OCI-M1 (cell line): ENCODE data around the gene LMX1A.

Experiments
- DNase-seq: peaks from one replicate; lab custom pipeline; 2025; lab: John Stamatoyannopoulos, UW

Gene LMX1A

DNA sequence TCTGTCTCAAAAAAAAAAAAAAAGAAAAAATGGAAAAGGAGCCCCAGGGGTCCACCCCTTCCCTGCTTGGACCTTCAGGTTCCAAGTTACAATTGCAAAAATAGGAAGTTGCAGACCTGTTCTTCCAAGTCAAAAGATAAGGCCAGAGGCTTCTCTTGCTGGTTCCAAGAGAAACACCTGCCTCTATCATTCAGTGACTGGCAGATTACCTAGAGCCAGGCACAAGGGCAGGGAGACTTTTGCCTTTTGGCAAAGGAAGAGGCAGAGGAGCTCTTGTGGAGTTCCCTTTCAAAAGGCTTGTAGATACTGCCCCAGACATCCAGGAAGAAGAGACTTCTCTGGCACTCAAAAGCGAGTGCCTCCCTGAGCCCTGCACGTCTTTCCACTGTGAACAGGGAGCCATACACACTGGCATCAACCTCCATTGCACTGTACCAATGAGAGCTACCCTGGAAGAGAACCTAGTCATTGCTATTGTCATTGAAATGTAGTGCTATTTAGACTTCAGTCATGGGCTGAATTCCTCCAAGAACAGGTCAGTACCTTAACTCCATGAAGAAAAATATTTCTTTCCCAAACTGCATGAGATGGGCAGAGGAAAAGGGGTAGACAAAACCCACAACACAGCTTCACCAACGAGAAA is 91.2 kb downstream of the LMX1A start:
- DNase-seq, result no peak

DNA sequence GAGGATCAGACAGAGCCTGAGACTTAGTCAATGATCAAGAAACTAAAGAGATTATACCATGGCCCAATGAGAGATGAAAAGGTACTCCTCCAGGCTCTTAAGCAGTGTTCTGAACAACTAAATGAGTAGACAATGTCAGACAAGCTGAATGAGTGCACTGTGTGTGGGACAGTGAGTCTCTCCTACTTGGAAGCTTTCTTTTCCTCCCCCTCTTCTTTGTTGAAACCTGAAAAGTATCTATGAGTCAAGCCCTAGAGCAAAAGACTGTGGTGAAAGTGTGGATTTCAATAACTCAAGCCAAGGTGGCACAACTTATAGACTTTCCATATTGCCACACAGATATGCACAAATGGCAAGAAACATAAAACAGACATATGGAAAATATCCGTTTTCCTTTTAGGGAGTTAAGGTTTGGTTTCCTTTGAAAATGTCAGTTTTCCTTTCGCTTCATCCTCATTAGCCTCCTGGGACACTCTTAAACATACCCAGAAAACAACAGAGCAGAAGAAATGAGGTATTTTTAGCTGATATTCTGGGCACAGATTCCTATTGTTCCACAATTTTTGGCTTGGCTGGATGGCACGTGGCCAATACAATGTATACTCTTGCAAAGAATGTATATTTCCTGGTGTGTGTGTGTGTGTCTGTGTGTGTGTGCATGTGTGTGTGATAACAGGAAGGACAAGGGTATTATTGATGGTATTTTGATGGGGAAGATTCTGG is 96.6 kb downstream of the LMX1A start:
- DNase-seq, result no peak

DNA sequence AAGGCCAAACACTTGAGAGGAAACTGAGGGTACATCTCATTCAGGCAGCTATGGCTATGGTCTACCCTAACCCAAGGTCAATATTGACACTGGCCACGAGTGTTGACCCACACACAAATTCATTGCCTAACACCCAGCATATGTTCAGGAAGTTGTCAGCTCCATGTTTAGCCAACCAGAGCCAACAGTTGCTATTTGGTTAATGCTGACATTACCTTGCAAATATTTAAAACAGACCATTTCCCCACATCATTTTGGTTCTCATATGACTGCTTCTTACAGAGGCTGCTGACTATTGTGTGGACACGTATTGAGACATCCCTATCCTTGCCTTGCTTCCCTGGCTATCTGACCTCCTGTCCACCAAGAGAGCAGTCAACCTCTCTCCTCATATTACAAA is 97.3 kb downstream of the LMX1A start:
- no peak for DNase-seq

DNA sequence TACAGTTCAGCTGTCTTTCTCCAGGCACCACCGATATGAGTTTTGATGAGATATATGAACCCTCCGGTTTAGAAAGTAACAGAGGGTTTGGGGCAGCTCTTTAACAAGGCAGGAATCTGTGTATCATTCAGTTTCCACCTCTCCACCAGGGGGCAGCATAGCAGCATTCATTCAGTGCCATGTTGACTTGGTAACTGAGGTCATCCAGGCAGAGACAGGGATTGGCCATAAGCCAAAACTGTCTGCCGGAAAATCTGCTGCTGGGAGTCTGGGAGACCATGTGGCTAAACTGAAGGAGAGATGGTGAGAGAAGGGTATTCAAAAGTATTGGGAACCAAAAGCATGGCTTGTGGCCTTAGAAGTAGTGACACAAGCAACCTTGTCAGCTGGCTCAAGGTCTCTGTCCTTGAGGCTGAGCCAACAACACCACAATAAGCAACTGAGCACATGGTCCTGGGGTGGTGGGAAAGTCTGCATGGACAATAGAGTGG is 98.5 kb downstream of the LMX1A start:
- peak; percentile 83 for DNase-seq

DNA sequence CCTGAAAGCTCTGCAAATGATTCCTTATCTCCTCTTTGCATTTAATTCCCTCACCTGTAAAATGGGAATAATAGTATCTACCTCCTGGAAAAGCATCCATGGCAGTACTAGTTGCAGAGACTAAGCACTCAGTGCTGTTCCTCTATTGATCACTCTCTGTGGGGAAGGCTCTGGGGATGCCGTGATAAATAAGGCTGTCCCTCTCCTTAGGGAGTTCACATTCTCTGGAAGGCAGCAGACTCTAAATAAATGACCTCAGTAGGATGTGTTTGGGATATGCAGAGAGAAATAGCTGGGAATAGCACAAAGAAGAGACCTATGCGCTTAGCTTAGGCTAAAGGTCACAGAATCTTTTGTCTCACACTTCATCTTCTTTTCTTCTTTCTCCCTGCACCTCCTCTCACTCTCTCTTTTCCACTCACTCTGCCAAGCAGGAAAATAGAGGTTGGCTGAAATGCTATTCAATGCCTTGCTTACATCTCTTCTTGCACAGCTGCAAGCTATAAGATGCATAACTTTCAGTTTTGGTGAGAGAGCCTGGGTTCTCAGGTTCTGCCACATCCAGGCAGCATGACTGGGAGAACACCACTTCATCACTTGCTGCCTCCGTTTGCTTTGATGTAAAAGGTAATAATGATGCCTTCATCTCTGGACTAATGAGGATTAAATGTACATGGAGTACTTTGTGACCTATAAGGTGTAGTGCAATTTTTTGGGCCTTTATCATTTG is 101.5 kb downstream of the LMX1A start:
- DNase-seq, result no peak

DNA sequence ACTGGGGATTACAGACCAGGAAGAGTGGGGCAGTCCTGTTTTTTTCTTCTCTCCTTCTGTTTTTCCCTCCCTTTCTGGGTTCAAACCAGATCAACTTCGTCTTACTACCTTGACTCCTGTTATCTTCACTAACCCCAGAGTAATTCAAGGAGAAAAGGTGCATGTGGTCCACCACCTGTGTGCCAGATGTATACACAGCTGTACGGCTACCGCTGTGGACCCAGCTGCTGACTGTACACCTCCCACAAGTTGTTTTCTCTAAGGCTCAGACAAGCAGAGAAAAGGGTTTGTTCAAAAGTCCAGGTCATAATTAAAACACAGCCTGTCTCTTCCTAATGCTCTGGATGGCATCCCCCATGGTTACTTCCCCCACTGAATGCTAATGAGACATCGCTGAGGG is 102.1 kb downstream of the LMX1A start:
- DNase-seq, result no peak

DNA sequence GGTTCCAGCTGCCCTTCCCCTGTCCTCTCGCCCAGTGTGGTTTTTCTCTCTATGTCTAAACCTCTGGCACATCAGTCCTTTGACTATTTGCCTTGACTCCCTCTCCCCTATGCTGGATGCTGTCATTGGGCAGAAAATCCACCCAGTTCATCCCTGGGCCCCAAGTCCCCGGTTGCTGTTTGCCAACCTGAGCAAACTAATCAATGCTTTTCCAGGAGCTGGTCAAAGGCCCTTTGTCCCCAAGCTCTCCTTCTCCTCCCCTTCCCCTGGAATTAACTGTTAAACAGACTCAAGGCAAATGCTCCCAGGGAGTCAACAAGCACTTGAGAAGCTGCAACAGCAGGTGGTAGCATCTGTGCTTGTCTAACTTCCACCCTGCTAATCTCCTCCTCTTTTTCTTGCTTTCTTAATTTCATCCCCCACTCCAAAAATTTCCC is 102.7 kb downstream of the LMX1A start:
- DNase-seq, result no peak

DNA sequence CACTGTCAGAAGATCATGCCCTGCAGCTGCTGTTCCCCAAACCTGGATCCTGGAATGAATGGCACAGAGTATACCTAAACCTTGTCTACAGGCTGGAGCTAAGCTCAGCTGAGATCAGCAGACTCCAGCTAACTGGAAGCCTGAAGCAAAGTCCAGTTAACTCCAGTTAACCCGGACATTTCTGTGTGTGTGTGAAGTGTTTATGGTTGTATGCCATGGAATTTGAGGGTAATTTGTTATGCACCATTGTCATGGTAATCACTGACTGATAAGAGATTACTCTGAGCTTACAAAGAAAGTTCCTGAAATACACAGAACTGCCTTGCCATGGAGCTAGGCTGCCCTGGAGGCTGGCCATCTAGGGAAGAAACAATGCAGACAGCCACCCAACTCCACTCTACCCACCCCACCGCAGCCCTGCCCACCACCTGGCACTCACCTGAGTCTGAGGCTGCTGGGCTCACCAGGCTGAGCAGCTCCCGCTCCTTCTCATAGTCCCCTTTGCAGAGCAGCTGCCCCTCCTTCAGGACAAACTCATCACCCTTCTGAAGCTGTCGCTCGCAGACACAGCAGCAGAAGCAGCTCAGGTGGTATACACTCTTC is 107.4 kb downstream of the LMX1A start:
- no peak for DNase-seq

DNA sequence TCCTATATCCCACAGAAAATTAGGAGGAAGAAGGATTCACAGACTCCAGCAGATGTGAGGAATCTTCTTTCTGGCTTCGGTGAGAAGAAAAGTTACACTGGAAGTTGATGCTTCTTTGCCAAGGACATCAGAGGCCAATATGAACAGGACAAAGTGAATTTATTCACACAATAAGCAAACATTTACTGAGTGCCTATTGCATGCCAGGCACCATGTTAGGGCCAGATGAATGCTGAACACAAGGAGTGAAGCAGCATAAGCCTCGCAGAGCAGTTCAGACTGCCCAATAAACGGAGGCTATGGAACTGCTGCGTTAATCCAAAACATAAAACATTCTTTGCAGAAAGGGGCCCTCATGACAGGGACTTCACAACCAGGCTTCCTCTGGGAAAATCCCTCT is 114.6 kb downstream of the LMX1A start:
- DNase-seq, result no peak

DNA sequence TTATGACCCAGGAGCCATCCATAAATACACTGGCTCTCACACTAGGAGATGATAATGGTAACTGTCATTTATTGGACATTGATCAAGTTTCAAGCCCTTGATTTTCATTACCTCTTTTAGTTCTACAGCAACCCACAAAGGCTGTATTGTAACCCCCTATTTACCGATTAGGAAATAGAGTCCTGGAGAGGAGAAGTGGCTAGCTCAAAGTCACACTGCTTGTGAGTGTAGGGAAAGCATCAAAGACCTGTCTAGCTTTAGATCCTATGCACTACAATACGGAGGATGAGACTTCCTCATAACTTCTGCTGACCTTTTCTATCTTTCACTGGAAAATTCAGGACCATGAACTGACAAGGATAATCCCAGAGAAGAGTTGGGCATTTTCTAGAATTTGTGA is 115.2 kb downstream of the LMX1A start:
- no peak for DNase-seq

DNA sequence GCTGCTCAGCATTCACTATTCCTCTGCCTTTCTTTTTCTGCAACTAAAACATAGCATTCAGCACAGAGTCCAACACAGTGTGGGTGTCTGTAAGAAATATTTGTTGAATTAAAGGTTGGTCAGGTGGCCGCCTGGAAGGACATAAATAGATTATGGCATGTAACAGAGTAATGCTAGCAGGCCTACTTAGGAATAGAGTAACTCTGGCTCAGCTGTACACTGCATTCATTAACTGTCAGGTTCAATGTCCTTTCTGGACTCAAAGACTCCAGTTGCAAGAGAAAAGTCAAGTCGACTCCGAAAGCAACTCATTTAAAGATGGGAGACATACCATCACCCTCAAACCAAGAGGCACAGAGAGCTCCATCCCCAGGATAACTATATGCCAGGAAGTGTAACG is 116.0 kb downstream of the LMX1A start:
- no peak for DNase-seq

DNA sequence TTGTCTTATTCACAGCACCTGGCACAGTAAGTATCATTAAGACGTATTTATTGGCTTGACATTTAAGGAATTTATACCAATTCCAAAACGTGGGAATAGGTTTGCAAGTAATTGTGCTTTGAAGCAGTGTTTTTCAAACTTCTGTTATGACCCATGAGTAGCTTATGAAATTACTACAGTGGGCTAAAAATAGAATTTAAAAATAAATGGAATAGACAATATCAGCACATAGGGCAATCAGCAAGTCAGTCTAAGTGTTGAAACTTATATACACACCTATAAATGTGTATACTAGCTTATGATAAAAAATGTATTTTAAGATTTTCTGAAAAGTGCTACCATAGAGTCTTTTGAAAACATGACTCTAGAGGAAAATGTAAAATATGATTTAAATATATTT is 116.6 kb downstream of the LMX1A start:
- no peak for DNase-seq

DNA sequence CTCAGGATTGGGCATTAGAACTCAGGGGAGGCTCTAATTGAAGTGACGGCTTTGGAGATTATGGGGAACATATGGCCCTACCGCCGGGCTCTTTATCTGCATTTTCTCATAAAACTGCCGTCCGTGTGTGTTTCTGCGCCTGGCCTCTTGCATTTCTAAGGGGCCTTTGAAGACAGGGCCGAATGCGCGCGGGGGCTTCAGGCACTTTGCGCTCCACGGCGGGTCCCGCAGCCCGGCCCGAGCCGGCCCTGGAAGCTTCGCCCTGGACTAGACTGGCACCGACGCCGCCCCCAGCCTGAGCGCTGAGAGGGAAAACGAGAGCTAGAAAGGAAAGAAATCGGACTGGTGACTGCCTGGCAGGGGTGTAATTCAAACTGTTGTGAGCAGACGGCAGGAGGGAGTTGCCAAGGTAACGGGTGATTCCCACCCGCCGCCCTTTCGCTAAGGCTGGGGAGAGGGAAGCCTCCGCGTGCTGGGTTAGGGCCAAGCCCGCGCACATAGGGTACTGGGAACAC is 120.7 kb downstream of the LMX1A start:
- no peak for DNase-seq

DNA sequence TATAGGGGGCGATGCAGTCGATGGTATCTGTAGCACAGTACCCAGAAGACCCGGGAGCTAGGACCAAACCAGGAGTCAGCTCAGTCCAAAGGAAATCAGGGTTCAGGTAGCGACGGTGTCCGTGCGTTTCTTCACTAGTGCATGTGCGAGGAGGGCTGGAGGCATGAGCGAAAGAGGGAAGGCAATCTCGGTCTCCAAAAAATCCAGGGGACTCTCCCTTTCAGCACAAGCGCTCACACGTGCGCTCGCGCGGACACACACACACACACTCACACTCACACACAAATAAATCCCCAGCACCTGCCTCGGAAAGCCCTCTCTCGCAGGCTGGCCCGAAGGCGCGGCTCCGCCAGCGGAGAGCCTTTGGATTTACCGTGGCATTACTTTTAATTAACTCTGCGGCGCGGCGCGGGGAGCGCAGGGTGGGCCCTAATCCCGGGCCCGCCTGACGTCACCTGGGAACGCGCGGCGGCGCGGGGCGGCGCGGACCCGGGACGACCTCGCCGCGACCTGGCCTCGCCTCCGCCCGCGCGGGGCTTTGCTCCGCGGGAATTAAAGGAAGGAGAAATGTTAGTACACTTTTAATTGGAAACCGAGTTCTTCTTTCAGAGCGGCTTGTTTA is 121.2 kb downstream of the LMX1A start:
- DNase-seq, result no peak

DNA sequence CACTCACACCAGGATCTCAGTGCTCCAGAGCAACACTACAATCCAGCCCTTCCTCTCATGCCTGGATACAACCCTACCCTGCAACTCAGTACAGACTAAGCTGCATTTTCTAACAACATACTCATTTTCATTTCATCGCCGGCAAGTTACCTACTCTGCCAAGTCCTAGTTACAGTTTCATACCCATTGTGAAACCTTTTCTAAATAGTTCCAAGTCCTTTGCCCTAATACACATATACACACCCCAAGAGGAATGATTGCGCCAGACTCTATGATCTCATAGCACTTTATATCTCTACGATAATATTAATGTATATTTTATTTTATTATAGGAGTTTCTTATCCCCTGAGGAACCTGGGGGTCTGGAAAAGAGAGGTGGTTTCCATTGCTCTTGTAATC is 122.4 kb downstream of the LMX1A start:
- no peak for DNase-seq

DNA sequence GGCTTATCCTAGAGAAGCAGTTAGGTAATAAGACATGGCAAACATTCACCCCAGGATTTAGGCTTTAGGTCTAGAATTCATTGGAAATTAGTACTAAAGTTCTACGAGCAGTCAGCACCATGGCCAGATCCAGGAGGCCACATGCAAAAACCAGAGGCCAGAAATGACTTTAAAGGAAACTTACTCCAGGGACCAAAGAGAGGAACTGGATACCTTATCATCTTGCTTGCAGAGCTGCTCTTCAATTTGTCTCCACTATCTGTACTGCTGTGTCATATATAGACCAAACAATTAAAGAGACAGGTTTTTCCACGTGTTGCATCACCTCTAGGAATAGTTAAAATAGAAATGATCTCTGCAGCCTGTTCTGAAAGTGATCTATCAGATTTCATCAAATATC is 127.8 kb downstream of the LMX1A start:
- peak; percentile 93 for DNase-seq

DNA sequence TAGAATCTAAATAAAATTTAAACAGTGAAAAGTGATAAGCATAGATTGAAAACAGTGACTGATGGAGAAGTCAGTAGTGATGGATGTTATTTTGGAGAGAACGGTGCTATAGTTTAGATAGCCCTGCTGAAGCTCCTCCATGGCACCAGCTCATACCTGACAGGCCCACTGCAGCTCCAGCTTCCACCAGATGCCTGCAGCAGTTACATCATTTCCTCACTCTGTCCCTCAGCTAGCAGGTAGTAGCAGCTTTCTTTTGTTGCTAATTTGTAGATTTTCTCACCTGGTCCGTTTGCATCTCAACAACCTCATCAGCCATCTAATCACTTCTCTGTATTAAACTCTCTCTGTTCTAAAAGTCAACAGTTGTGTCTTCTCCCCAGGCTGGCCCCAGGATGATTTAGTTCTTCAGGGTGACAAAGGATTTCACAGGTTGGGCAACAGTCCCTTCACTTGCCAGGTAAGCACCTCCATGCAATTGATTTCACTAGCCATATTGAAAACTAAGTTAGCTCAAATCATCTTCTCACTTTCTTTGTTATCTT is 128.3 kb downstream of the LMX1A start:
- no peak for DNase-seq

DNA sequence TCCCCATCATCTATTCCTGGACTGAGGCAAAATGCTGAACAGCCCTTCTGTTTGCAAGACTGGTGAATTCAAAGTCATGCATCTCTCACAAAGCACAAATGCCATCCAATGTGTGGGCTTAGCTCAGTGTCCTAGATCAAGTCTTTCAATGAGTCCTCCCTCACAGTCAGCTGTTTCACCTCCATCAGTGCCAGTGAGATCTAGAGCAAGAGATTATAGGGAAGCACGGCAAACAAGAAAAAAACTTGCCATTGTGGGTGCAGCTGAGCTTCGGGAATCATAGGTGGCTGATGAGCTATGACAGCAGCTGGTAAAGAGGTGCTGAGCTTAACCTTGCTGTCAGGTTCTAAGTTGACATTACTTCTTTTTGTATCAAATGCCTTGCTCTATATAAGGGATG is 130.2 kb downstream of the LMX1A start:
- no peak for DNase-seq

DNA sequence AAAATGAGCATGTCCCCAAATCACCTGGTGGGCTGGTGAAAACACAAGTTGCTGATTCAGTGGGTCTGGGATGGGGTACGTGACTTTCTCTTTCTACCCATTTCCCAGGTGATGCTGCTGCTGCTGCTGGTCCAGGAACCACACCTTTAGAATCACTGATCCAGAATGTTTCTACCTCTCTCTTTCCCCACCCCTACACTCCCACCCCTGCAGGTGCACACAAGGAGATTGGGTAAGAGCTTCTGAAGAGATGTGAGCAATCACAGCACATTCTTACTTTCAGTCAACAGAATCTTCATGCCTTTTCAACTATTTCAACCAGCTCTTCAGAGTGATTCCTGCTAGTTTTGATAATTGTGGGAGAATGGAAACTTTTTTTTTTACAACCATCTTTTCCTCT is 130.9 kb downstream of the LMX1A start:
- no peak for DNase-seq

DNA sequence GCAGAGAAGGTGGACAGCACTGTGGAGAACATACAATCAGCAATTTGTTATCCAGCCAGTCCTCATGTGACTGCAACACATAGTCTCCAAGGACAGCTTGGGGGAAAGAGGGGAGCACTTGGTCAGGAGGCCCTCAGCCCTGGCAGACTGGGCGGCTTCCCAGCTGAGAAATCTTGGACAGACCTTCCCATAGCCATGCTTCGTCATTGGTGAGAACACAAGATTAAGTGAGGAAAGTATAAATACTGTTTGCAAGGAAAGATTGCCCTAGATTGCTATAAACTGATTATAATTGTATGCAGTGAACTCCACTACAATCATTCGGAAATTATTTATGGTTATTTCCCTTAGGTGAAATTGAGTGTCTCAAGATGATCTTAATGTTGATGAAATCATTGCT is 131.5 kb downstream of the LMX1A start:
- DNase-seq, result no peak

DNA sequence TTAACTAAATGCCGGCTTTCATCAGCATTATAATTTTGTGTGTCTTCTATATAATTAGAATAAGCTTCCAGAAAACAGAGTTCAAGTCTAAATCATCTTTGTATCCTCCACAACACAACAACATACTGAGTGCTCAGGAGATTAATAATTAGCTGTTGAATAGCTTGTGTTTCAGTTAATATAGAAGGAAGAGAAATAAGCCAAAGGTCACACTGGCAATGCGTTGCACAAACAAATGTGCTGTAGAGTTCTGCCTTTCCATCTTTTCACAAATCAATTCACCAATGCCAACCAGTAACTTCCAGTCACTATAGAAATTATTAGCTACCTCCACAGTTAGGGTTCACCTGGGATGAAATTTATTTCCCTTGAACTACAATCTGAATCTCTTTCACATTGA is 132.0 kb downstream of the LMX1A start:
- no peak for DNase-seq

DNA sequence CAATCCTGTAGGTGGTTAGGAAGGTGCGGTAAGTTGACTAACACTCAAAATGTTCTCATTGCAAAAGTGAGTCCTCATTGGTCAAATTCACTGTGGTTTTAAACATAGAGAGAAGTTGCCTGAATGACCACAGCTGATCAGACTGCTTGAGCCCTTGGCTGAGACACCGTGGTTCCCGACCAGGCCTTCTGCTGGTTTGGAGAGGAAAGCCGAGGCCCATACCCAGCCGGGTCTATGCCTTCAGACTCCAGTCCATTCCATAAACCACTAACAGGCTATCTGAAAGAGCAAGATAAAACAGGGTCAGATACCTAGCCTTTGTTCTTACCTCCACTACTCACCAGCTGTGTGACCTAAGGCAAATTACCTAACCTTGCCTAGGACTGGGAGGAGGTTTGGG is 133.9 kb downstream of the LMX1A start:
- no peak for DNase-seq
